Measurements from ENCODE around the gene TASP1. TPM values are rescaled to one million over a fixed set of nuclear protein-coding genes. Genes with fewer than 3 reads are reported as not detected.

TASP1 gene
- polyA plus RNA-seq, 1 donor (not counting 4 experiments of a cell fraction or from before 2014, with no cell fraction given): 17.4 TPM

DNA sequence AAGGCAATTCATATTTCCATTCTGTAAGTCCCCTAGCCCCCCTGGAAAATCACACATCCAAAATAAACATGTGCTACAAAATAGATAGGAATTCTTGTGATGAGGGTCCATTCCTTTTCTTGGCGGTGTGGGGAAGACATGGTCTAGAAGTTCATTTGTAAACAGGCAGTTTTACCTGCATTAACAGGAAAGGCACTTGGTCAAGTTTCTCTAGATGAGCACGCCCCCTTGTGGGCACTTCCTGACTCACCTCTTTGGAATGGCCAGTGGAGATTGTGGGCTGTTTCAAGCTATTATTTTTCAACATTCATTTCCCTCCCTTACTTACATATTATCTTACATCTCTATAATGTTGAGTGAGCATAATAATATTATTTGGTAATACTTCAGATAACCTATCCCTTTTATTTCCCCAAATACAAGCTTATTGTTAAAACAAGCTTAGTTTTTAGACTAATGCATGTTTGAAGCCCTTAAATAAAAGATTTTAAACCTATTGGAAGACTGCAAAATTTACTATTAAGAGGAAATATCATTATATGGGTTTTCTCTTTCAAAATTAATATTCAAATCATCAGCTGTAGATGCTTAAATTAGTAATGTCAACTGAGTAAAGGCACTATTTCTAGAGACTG is 92.1 kb downstream of the TASP1 start:
- dilution Hi-C loops (cut with MboI; ENCODE audit: extremely low pct_ligation_motif_present, low sequenced_read_pairs): no loop called here
- Histone ChIP-seq H3K9me3 (ENCODE audit: control insufficient read depth, low read depth, low read length) (no peaks in the 10 kb centered on the region), H3K4me3 (ENCODE audit: control insufficient read depth in 2 of 3, extremely low read depth in 1 of 3, insufficient read depth in 2 of 3, low read depth in 1 of 3, low read length in 3 of 3) (no peak overlapping the region), H3K4me2 (ENCODE audit: control insufficient read depth, extremely low read depth, insufficient read depth, low read depth, low read length) (no peak overlapping the region), H3K79me2 (ENCODE audit: control insufficient read depth, insufficient read depth, low read length) (no peaks in the 10 kb centered on the region), H3K27me3 (ENCODE audit: control insufficient read depth, extremely low read depth, insufficient read depth, low read length) (no peaks in the 10 kb centered on the region), H3K36me3 (ENCODE audit: control insufficient read depth in 2 of 2, extremely low read depth in 1 of 2, insufficient read depth in 2 of 2, low read length in 2 of 2) (no peaks in the 10 kb centered on the region), H3K4me1 (ENCODE audit: control insufficient read depth, extremely low read depth, insufficient read depth, low read length) (peaks cover 3% of the 10 kb centered on the region), H2AFZ (ENCODE audit: control insufficient read depth, low read length) (no peak overlapping the region), H3K27ac (ENCODE audit: control insufficient read depth, insufficient read depth, low read length) (no peak overlapping the region), H4K20me1 (ENCODE audit: control insufficient read depth, extremely low read depth, insufficient read depth, low read length) (no peaks in the 10 kb centered on the region), H3K9me1 (ENCODE audit: control insufficient read depth, extremely low read depth, insufficient read depth, low read length) (no peaks in the 10 kb centered on the region), H3K9ac (ENCODE audit: control insufficient read depth, extremely low read depth, insufficient read depth, low read length) (no peak overlapping the region)
- TF ChIP-seq, protein P1, sequence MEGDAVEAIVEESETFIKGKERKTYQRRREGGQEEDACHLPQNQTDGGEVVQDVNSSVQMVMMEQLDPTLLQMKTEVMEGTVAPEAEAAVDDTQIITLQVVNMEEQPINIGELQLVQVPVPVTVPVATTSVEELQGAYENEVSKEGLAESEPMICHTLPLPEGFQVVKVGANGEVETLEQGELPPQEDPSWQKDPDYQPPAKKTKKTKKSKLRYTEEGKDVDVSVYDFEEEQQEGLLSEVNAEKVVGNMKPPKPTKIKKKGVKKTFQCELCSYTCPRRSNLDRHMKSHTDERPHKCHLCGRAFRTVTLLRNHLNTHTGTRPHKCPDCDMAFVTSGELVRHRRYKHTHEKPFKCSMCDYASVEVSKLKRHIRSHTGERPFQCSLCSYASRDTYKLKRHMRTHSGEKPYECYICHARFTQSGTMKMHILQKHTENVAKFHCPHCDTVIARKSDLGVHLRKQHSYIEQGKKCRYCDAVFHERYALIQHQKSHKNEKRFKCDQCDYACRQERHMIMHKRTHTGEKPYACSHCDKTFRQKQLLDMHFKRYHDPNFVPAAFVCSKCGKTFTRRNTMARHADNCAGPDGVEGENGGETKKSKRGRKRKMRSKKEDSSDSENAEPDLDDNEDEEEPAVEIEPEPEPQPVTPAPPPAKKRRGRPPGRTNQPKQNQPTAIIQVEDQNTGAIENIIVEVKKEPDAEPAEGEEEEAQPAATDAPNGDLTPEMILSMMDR (optimal IDR thresholded peaks at IDR 0.05 in 1 of 3, IDR thresholded peaks at IDR 0.05 in 1 of 3, conservative IDR thresholded peaks at IDR 0.05 in 1 of 3; ENCODE audit: extremely low read depth in 1 of 3, insufficient read depth in 2 of 3, low read length in 3 of 3): peak; percentile 58 to 87 (median 76)
- TF ChIP-seq EZH2 (IDR thresholded peaks at IDR 0.05; ENCODE audit: low read length): no peak
- FAIRE-seq (peak; percentile 89), DNase-seq (ENCODE audit: low read depth, low spot score) (peak; percentile 33)

DNA sequence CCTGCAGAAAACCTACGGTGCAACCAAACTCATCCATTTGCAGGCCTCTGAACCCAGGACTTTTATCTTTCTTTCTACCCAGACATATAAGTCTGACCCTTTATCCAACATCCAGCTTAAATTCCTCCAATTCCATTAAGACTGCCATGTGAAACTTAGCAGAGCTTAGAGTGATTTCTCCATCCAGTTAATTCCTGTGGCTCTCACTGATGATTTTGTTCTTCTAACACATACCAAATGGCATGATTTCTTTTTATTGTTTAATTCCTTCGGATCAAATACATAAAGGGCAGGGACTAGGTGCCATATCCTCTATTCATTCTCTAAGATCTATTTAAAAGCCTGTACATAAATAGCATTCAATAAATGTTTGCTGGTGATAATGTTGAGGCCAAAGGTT is 92.9 kb downstream of the TASP1 start:
- Histone ChIP-seq H2AFZ (ENCODE audit: control insufficient read depth, low read length) (no peak overlapping the region), H3K9me1 (ENCODE audit: control insufficient read depth, extremely low read depth, insufficient read depth, low read length) (no peaks in the 10 kb centered on the region), H3K4me1 (ENCODE audit: control insufficient read depth, extremely low read depth, insufficient read depth, low read length) (peaks cover 3% of the 10 kb centered on the region), H3K36me3 (ENCODE audit: control insufficient read depth in 2 of 2, extremely low read depth in 1 of 2, insufficient read depth in 2 of 2, low read length in 2 of 2) (no peaks in the 10 kb centered on the region), H3K79me2 (ENCODE audit: control insufficient read depth, insufficient read depth, low read length) (no peaks in the 10 kb centered on the region), H4K20me1 (ENCODE audit: control insufficient read depth, extremely low read depth, insufficient read depth, low read length) (no peaks in the 10 kb centered on the region), H3K9ac (ENCODE audit: control insufficient read depth, extremely low read depth, insufficient read depth, low read length) (no peak overlapping the region), H3K27ac (ENCODE audit: control insufficient read depth, insufficient read depth, low read length) (no peak overlapping the region), H3K27me3 (ENCODE audit: control insufficient read depth, extremely low read depth, insufficient read depth, low read length) (no peaks in the 10 kb centered on the region), H3K9me3 (ENCODE audit: control insufficient read depth, low read depth, low read length) (no peaks in the 10 kb centered on the region), H3K4me3 (ENCODE audit: control insufficient read depth in 2 of 3, extremely low read depth in 1 of 3, insufficient read depth in 2 of 3, low read depth in 1 of 3, low read length in 3 of 3) (no peak overlapping the region), H3K4me2 (ENCODE audit: control insufficient read depth, extremely low read depth, insufficient read depth, low read depth, low read length) (no peak overlapping the region)
- TF ChIP-seq EZH2 (IDR thresholded peaks at IDR 0.05; ENCODE audit: low read length): no peak
- TF ChIP-seq, protein P1 (optimal IDR thresholded peaks at IDR 0.05 in 1 of 3, IDR thresholded peaks at IDR 0.05 in 1 of 3, conservative IDR thresholded peaks at IDR 0.05 in 1 of 3; ENCODE audit: extremely low read depth in 1 of 3, insufficient read depth in 2 of 3, low read length in 3 of 3): no peak
- DNase-seq (ENCODE audit: low read depth, low spot score): no peak
- dilution Hi-C loops (cut with MboI; ENCODE audit: extremely low pct_ligation_motif_present, low sequenced_read_pairs): no loop called here
- FAIRE-seq: peak; percentile 29
